Ascending aorta (tissue), 2 donors: ENCODE measurements around the gene GDPD2. TPM values are rescaled to one million over a fixed set of nuclear protein-coding genes. Genes with fewer than 3 reads are reported as not detected.

ENCODE experiments used
- DNase-seq, 2 donors: peaks; one replicate each; pipeline ENCODE4 v3.0.0-alpha.2; 2019; ENCODE audit warnings: low spot score in 2 of 2
- H3K27ac ChIP-seq, 2 donors: fragments of 200-600 bp; sonication (generic); one replicate each; pipeline ENCODE4 v1.5.1; 2016 to 2017; ENCODE audit warnings: mild to moderate bottlenecking in 1 of 2
- H3K27me3 ChIP-seq: fragments of 200-600 bp; sonication (generic); one replicate; pipeline ENCODE4 v1.5.1; 2017
- H3K36me3 ChIP-seq, 2 donors: fragments of 200-600 bp; sonication (generic); one replicate each; pipeline ENCODE4 v1.5.1; 2016
- H3K4me1 ChIP-seq, 2 donors: fragments of 200-600 bp; sonication (generic); one replicate each; pipeline ENCODE4 v1.5.1; 2016 to 2017; ENCODE audit warnings: mild to moderate bottlenecking in 1 of 2
- H3K4me3 ChIP-seq, 2 donors: fragments of 200-600 bp; sonication (generic); one replicate each; pipeline ENCODE4 v1.5.1; 2016 to 2017; ENCODE audit warnings: mild to moderate bottlenecking in 1 of 2
- H3K9me3 ChIP-seq, 2 donors: fragments of 200-600 bp; sonication (generic); one replicate each; pipeline ENCODE4 v1.5.1; 2016
- intact Hi-C: fragments of 100-400 bp; cut with DNase I; formaldehyde crosslinking; loops from one replicate; pipeline ENCODE4 v1.15.1; 2023
- total RNA-seq: library from RNA; depleted of rRNA; stranded (reverse); fragments of >200 nt; gene quantifications from one replicate; pipeline ENCODE4 v1.1.0, GENCODE V29; 2016
- TF ChIP-seq, protein P1 (sequence below), 3 experiments: fragments of 200-600 bp in 2 of 3; fragments of 450-650 bp in 1 of 3; sonication (generic) in 2 of 3; IDR thresholded peaks; one replicate each; pipeline ENCODE4 v1.5.1; 2016 to 2019; ENCODE audit warnings: antibody characterized with exemption in 3 of 3, mild to moderate bottlenecking in 1 of 3, moderate library complexity in 1 of 3

Gene GDPD2
- total RNA-seq, 1 donor from 2014 or later = not detected

DNA sequence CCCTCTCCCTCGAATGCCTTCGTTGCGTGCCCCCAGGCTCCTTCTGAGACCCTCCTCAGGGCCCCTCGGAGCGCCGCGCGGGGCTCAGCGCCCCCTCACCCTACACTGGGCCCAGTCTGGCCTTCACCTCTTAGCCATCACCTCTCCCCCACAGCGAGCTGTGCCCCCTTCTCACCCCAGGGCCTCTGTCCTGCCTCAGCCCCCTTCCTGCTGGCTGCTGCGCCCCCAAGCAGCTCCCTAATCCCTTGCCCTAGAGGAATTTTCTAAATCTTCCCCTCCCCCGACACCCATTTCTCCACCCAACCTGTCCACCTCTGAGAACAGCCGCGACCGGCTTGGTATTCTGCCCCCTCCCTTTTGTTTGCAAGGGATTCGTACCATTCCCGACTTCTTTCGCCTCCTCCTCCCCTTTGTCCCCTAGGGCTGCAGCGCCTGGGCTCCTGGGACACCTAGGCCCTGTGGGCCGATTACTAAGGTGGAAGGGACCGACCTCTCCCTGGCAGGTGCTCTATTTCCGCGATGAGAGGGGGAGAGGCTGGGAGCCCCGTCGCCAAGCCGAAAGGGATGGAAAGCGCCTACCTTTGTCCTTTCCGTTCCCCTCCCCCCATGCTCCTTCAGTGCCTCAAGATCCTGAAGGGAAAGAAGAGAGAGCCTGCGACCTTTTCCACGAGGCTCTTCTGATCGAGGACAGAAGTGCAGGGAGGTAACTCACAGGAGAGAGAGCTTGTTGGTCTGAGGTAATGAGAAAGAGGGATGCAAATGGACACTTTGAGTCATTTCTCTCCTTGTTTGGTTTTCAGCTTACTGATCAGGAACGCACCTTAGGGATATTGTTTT is 32.5 kb downstream of the GDPD2 start:
- no peak for DNase-seq
- intact Hi-C loops = loop anchor here (2.0 kb wide), 2 partner anchors 21 to 25 kb away; no protein-coding TSS in a partner anchor
- TF ChIP-seq, protein P1, sequence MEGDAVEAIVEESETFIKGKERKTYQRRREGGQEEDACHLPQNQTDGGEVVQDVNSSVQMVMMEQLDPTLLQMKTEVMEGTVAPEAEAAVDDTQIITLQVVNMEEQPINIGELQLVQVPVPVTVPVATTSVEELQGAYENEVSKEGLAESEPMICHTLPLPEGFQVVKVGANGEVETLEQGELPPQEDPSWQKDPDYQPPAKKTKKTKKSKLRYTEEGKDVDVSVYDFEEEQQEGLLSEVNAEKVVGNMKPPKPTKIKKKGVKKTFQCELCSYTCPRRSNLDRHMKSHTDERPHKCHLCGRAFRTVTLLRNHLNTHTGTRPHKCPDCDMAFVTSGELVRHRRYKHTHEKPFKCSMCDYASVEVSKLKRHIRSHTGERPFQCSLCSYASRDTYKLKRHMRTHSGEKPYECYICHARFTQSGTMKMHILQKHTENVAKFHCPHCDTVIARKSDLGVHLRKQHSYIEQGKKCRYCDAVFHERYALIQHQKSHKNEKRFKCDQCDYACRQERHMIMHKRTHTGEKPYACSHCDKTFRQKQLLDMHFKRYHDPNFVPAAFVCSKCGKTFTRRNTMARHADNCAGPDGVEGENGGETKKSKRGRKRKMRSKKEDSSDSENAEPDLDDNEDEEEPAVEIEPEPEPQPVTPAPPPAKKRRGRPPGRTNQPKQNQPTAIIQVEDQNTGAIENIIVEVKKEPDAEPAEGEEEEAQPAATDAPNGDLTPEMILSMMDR (IDR thresholded peaks at IDR 0.05) = no peak
- Histone ChIP-seq H3K27ac (peak overlapping the region; percentile 84 to 95), H3K36me3 (no peaks in the 10 kb centered on the region), H3K27me3 (no peaks in the 10 kb centered on the region), H3K4me3 (peak overlapping the region; percentile 51 to 63), H3K4me1 (no peaks in the 10 kb centered on the region), H3K9me3 (no peaks in the 10 kb centered on the region)

DNA sequence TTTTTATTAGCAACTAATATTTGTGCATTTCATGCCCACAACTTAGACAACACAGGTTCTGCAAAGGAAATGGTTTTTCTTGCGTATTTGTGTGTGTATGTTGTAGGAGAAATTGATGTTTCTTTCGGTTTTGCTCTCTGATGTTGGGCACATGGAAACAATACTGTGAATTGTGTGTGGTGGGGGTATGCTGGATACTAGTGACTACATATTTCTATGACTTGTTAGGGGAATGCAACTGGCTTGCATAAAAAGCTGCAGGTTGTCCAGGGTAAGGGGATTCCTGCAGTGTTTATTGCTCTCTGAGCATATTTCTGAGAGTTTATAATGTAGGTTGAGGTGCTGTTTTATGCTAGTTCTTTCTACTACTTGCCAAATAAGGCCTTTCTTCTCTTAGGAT is 33.1 kb downstream of the GDPD2 start:
- DNase-seq = no peak
- intact Hi-C loops = no loop called here
- no peak overlapping the region for H3K27ac ChIP-seq

DNA sequence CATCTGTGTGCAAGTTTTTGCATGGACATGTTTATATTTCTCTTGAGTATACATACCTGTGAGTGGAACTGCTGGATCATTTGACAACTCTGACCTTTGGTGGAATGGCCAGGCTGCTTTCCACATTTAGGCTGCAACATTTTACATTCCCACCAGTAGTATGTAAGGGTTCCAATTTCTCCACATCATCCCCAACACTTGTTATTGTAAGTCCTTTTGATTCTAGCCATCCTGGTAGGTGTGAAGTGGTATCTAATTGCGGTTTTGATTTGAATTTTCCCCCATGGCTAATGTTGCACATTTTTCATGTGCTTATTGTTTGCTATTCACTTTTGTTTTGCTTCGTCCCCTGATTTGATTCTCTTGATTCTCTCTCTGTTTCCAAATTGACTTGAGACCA is 37.9 kb downstream of the GDPD2 start:
- TF ChIP-seq, protein P1 (IDR thresholded peaks at IDR 0.05) = no peak
- no peak for DNase-seq
- H3K36me3 ChIP-seq = no peaks in the 10 kb centered on the region
- intact Hi-C loops = no loop called here
- no peaks in the 10 kb centered on the region for H3K4me1 ChIP-seq
- no peaks in the 10 kb centered on the region for H3K9me3 ChIP-seq
- no peak overlapping the region for H3K4me3 ChIP-seq
- H3K27me3 ChIP-seq = no peaks in the 10 kb centered on the region
- no peak overlapping the region for H3K27ac ChIP-seq

More for the DNA sequence above, 33.1 kb downstream of the GDPD2 start:
- Histone ChIP-seq H3K4me1 (no peaks in the 10 kb centered on the region), H3K27me3 (no peaks in the 10 kb centered on the region), H3K4me3 (no peak overlapping the region), H3K9me3 (no peaks in the 10 kb centered on the region), H3K36me3 (no peaks in the 10 kb centered on the region)
- TF ChIP-seq, protein P1 (IDR thresholded peaks at IDR 0.05) = no peak

DNA sequence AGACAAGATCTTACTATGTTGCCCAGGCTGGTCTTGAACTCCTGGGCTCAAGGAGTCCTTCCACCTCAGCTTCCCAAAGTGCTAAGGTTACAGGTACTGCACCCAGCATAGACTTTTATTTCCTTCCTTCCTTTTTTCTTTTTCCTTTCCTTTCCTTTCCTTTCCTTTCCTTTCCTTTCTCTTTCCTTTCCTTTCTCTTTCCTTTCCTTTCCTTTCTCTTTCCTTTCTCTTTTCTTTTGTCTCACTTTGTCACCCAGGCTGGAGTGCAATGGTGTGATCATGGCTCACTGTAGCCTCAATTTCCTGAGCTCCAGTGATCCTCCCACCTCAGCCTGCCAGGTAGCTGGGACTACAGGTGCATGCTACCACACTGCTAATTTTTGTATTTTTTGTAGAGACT is 40.9 kb downstream of the GDPD2 start:
- Histone ChIP-seq H3K36me3 (peaks cover 0 to 4% of the 10 kb centered on the region in 2 donors), H3K27me3 (no peaks in the 10 kb centered on the region), H3K27ac (peak overlapping the region in 1 of 2 donors; percentile 12), H3K9me3 (no peaks in the 10 kb centered on the region), H3K4me1 (no peaks in the 10 kb centered on the region), H3K4me3 (no peak overlapping the region)
- TF ChIP-seq, protein P1 (IDR thresholded peaks at IDR 0.05) = no peak
- intact Hi-C loops = no loop called here
- DNase-seq = no peak

DNA sequence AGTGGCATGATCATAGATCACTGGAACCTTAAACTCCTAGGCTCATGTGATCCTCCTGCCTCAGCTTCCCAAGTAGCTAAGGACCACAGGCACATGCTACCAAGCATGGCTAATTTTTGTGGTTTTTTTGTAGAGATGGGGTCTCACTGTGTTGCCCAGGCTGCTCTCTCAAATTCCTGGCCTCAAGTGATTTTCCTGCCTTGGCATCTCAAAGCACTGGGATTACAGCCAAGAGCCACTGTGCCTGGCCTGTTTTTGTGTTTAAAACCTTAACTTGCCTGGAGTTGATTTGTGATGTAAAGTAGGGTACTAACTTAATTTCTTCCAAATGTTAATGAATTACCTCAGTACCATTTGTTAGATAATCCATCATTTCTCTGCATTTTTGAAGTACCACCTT is 43.9 kb downstream of the GDPD2 start:
- TF ChIP-seq, protein P1 (IDR thresholded peaks at IDR 0.05) = no peak
- no peaks in the 10 kb centered on the region for H3K27me3 ChIP-seq
- no peak for DNase-seq
- H3K36me3 ChIP-seq = peaks cover 0 to 4% of the 10 kb centered on the region in 2 donors
- intact Hi-C loops = no loop called here
- H3K4me3 ChIP-seq = no peak overlapping the region
- no peaks in the 10 kb centered on the region for H3K9me3 ChIP-seq
- H3K4me1 ChIP-seq = no peaks in the 10 kb centered on the region
- no peak overlapping the region for H3K27ac ChIP-seq
